GM21381 (cell line): ENCODE data around the gene MCCC2.
"Not testable (repeated sequence)": the region's sequence is repeated elsewhere in the genome, so short reads cannot be mapped to it uniquely, and the experiment has no call there.

Source experiments
- ATAC-seq: cut with Tn5 transposase; IDR thresholded peaks from one replicate; pipeline ENCODE4 v1.9.1; 2021; ENCODE audit warnings: mild to moderate bottlenecking, moderate library complexity; ENCODE audit not compliant: unreplicated experiment

MCCC2 gene

GRCh38 chr5:71596169-71596568 is 9.0 kb downstream of the MCCC2 start:
- ATAC-seq, result no peak

- ATAC-seq, result no peak
Measured at GRCh38 chr5:71597001-71597400, 9.9 kb downstream of the MCCC2 start.

GRCh38 chr5:71600783-71601182 is 13.6 kb downstream of the MCCC2 start:
- ATAC-seq, result no peak

- ATAC-seq, result peak; percentile 88
Measured at GRCh38 chr5:71601222-71602026, 14.3 kb downstream of the MCCC2 start.

- ATAC-seq, result not testable (repeated sequence)
Measured at GRCh38 chr5:71609916-71610315, 22.8 kb downstream of the MCCC2 start.

- ATAC-seq, result no peak
Measured at GRCh38 chr5:71615809-71616208, 28.7 kb downstream of the MCCC2 start.

- ATAC-seq, result no peak
Measured at GRCh38 chr5:71620630-71621029, 33.5 kb downstream of the MCCC2 start.

GRCh38 chr5:71621268-71621667 is 34.1 kb downstream of the MCCC2 start:
- no peak for ATAC-seq

- ATAC-seq, result no peak
Measured at GRCh38 chr5:71621741-71622140, 34.6 kb downstream of the MCCC2 start.

- ATAC-seq, result no peak
Measured at GRCh38 chr5:71623221-71623794, 36.2 kb downstream of the MCCC2 start.

GRCh38 chr5:71629950-71630349 is 42.8 kb downstream of the MCCC2 start:
- no peak for ATAC-seq

GRCh38 chr5:71631070-71631469 is 43.9 kb downstream of the MCCC2 start:
- no peak for ATAC-seq

- ATAC-seq, result no peak
Measured at GRCh38 chr5:71632168-71632567, 45.0 kb downstream of the MCCC2 start.

GRCh38 chr5:71633255-71634155 is 46.4 kb downstream of the MCCC2 start:
- no peak for ATAC-seq

GRCh38 chr5:71637133-71637532 is 50.0 kb downstream of the MCCC2 start:
- no peak for ATAC-seq

GRCh38 chr5:71640408-71640807 is 53.3 kb downstream of the MCCC2 start:
- ATAC-seq, result no peak

GRCh38 chr5:71645030-71645429 is 57.9 kb downstream of the MCCC2 start:
- ATAC-seq, result no peak

GRCh38 chr5:71650940-71651339 is 63.8 kb downstream of the MCCC2 start:
- ATAC-seq, result not testable (repeated sequence)

GRCh38 chr5:71651579-71651978 is 64.4 kb downstream of the MCCC2 start:
- no peak for ATAC-seq

- ATAC-seq, result no peak
Measured at GRCh38 chr5:71652349-71652748, 65.2 kb downstream of the MCCC2 start.

GRCh38 chr5:71652803-71653543 is 65.8 kb downstream of the MCCC2 start:
- no peak for ATAC-seq
